Gastroesophageal sphincter (tissue), 4 donors: ENCODE measurements around the gene TTLL7. TPM values are rescaled to one million over a fixed set of nuclear protein-coding genes. Genes with fewer than 3 reads are reported as not detected.
A peak's percentile ranks its signal among the peaks of the same experiment; 100 is the strongest.

ENCODE experiments used
- ATAC-seq: fragments of 150-250 bp; one replicate; pipeline ENCODE4 v1.9.1; 2016; ENCODE audit warnings: mild to moderate bottlenecking, moderate library complexity
- H3K27ac ChIP-seq, 4 donors: fragments of 200-600 bp; sonication (generic) in 3 of 4; 1 replicate in 3 of 4; 2 replicates in 1 of 4; pipeline ENCODE4 v1.5.1; 2016 to 2019
- H3K27me3 ChIP-seq: fragments of 200-600 bp; sonication (generic); one replicate; pipeline ENCODE4 v1.5.1; 2019
- H3K36me3 ChIP-seq, 2 donors: fragments of 200-600 bp; sonication (generic); one replicate each; pipeline ENCODE4 v1.5.1; 2019; ENCODE audit warnings: control low read depth in 1 of 2
- H3K4me1 ChIP-seq, 3 donors: fragments of 200-600 bp; sonication (generic); 1 replicate in 2 of 3; 2 replicates in 1 of 3; pipeline ENCODE4 v1.5.1; 2016 to 2019; ENCODE audit warnings: control low read depth in 2 of 3
- H3K4me3 ChIP-seq, 2 donors: fragments of 200-600 bp; sonication (generic); one replicate each; pipeline ENCODE4 v1.5.1; 2019; ENCODE audit warnings: mild to moderate bottlenecking in 1 of 2, moderate library complexity in 1 of 2
- H3K9me3 ChIP-seq, 3 donors: fragments of 200-600 bp; sonication (generic); one replicate each; pipeline ENCODE4 v1.5.1; 2017 to 2019; ENCODE audit warnings: control low read depth in 2 of 3
- EP300 ChIP-seq: sonication (generic); formaldehyde crosslinking; IDR thresholded peaks from one replicate; pipeline ENCODE4 v1.6.1; 2017; ENCODE audit warnings: antibody characterized with exemption, mild to moderate bottlenecking
- POLR2A ChIP-seq, 2 donors: fragments of 450-650 bp; IDR thresholded peaks; one replicate each; pipeline ENCODE4 v1.6.1; 2017; ENCODE audit warnings: antibody characterized with exemption in 2 of 2, mild to moderate bottlenecking in 2 of 2, moderate library complexity in 1 of 2
- POLR2AphosphoS5 ChIP-seq: sonication (generic); formaldehyde crosslinking; IDR thresholded peaks from one replicate; pipeline ENCODE4 v1.6.1; 2017; ENCODE audit warnings: antibody characterized with exemption
- WGBS, 2 donors: methylation state at CpG; one replicate each; pipeline ENCODE4 v1.1.5; 2018; ENCODE audit warnings: low coverage in 1 of 2; 5-methylcytosine and 5-hydroxymethylcytosine counted together
- total RNA-seq, 4 donors: library from RNA; depleted of rRNA; stranded (reverse); fragments of >200 nt; gene quantifications; one replicate each; pipeline ENCODE4 v1.1.0, GENCODE V29; 2016
- TF ChIP-seq, protein P1 (sequence below), 4 experiments: fragments of 200-600 bp in 2 of 4; fragments of 450-650 bp in 2 of 4; sonication (generic) in 1 of 4; IDR thresholded peaks; one replicate each; pipeline ENCODE4 v1.5.1; 2017 to 2019; ENCODE audit warnings: antibody characterized with exemption in 4 of 4, mild to moderate bottlenecking in 2 of 4, moderate library complexity in 2 of 4

Gene TTLL7
- total RNA-seq, 4 donors from 2014 or later = 41.7 to 125 (median 57.0) TPM

GRCh38 chr1:83932693-83933092 is 66.2 kb downstream of the TTLL7 start:
- no peaks in the 10 kb centered on the region for H3K9me3 ChIP-seq
- H3K4me1 ChIP-seq = peaks cover 0 to 16% (median 0%) of the 10 kb centered on the region in 3 donors
- no peak overlapping the region for H3K4me3 ChIP-seq
- 75 to 76% methylated on average over 4 of the region's 4 CpGs for WGBS, 2 donors
- H3K27me3 ChIP-seq = no peaks in the 10 kb centered on the region
- no peak overlapping the region for H3K27ac ChIP-seq
- peaks cover 0 to 21% of the 10 kb centered on the region in 2 donors for H3K36me3 ChIP-seq
- ATAC-seq = no peak
- TF ChIP-seq EP300 = no peak
- no peak for TF ChIP-seq POLR2AphosphoS5
- no peak for TF ChIP-seq POLR2A (IDR thresholded peaks at IDR 0.05)
- TF ChIP-seq, protein P1, sequence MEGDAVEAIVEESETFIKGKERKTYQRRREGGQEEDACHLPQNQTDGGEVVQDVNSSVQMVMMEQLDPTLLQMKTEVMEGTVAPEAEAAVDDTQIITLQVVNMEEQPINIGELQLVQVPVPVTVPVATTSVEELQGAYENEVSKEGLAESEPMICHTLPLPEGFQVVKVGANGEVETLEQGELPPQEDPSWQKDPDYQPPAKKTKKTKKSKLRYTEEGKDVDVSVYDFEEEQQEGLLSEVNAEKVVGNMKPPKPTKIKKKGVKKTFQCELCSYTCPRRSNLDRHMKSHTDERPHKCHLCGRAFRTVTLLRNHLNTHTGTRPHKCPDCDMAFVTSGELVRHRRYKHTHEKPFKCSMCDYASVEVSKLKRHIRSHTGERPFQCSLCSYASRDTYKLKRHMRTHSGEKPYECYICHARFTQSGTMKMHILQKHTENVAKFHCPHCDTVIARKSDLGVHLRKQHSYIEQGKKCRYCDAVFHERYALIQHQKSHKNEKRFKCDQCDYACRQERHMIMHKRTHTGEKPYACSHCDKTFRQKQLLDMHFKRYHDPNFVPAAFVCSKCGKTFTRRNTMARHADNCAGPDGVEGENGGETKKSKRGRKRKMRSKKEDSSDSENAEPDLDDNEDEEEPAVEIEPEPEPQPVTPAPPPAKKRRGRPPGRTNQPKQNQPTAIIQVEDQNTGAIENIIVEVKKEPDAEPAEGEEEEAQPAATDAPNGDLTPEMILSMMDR (IDR thresholded peaks at IDR 0.05) = no peak

- 75 to 80% methylated on average over 4 of the region's 4 CpGs for WGBS, 2 donors
- Histone ChIP-seq H3K36me3 (peaks cover 0 to 17% of the 10 kb centered on the region in 2 donors), H3K27me3 (no peaks in the 10 kb centered on the region), H3K4me3 (no peak overlapping the region), H3K27ac (peak overlapping the region in 1 of 4 donors; percentile 17), H3K9me3 (no peaks in the 10 kb centered on the region), H3K4me1 (peaks cover 0 to 20% (median 0%) of the 10 kb centered on the region in 3 donors)
- no peak for TF ChIP-seq POLR2AphosphoS5
- no peak for TF ChIP-seq EP300
- TF ChIP-seq, protein P1 (IDR thresholded peaks at IDR 0.05) = no peak
- no peak for TF ChIP-seq POLR2A (IDR thresholded peaks at IDR 0.05)
- ATAC-seq = no peak
Measured at GRCh38 chr1:83932281-83932680, 66.7 kb downstream of the TTLL7 start.

GRCh38 chr1:83931658-83932253 is 67.2 kb downstream of the TTLL7 start:
- H3K36me3 ChIP-seq = peaks cover 0 to 11% of the 10 kb centered on the region in 2 donors
- no peaks in the 10 kb centered on the region for H3K27me3 ChIP-seq
- H3K4me3 ChIP-seq = no peak overlapping the region
- no peak for TF ChIP-seq POLR2A (IDR thresholded peaks at IDR 0.05)
- no peak for TF ChIP-seq EP300
- TF ChIP-seq, protein P1 (IDR thresholded peaks at IDR 0.05) = peak; percentile 67 to 87 (median 76)
- TF ChIP-seq POLR2AphosphoS5 = no peak
- H3K27ac ChIP-seq = peak overlapping the region in 1 of 4 donors; percentile 17
- H3K9me3 ChIP-seq = no peaks in the 10 kb centered on the region
- 0 to 3% methylated on average over 2 of the region's 2 CpGs for WGBS, 2 donors
- H3K4me1 ChIP-seq = peaks cover 0 to 26% (median 0%) of the 10 kb centered on the region in 3 donors
- ATAC-seq = peak; percentile 57

DNA sequence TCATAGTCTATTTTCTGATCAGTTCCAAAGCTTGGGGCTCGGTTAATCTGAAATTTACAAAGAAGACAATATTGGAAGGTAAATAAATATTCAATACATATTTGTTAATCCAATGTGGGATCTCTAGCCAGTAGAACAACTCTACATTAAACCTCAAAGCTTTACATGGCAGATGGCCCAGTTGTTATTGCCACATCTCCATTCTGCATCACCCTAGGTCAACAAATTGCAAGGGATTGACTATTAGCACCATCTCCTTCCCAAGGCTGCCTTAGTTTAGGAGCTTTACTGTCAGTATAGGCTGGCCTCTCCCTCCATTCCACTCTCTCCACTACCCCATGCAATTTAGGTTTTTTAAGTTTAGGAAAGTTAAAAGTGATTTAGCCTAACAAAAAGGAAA is 69.7 kb downstream of the TTLL7 start:
- no peaks in the 10 kb centered on the region for H3K9me3 ChIP-seq
- no peak overlapping the region for H3K27ac ChIP-seq
- no peaks in the 10 kb centered on the region for H3K27me3 ChIP-seq
- H3K4me3 ChIP-seq = no peak overlapping the region
- peaks cover 0 to 26% (median 0%) of the 10 kb centered on the region in 3 donors for H3K4me1 ChIP-seq
- TF ChIP-seq POLR2AphosphoS5 = no peak
- no peak for TF ChIP-seq POLR2A (IDR thresholded peaks at IDR 0.05)
- TF ChIP-seq, protein P1 (IDR thresholded peaks at IDR 0.05) = no peak
- no peak for TF ChIP-seq EP300
- ATAC-seq = no peak
- WGBS, 2 donors = 89 to 96% methylated on average over 1 of the region's 1 CpG
- H3K36me3 ChIP-seq = peaks cover 0 to 24% of the 10 kb centered on the region in 2 donors

- Histone ChIP-seq H3K27me3 (no peaks in the 10 kb centered on the region), H3K4me1 (peaks cover 0 to 26% (median 0%) of the 10 kb centered on the region in 3 donors), H3K27ac (no peak overlapping the region), H3K9me3 (no peaks in the 10 kb centered on the region), H3K4me3 (no peak overlapping the region), H3K36me3 (peaks cover 0 to 32% of the 10 kb centered on the region in 2 donors)
- ATAC-seq = no peak
- TF ChIP-seq EP300 = no peak
- no peak for TF ChIP-seq POLR2AphosphoS5
- TF ChIP-seq, protein P1 (IDR thresholded peaks at IDR 0.05) = no peak
- no peak for TF ChIP-seq POLR2A (IDR thresholded peaks at IDR 0.05)
Measured at GRCh38 chr1:83928396-83928795, 70.5 kb downstream of the TTLL7 start.
